ENCODE results near the gene PRR13.
"Not testable (repeated sequence)": the region's sequence is repeated elsewhere in the genome, so short reads cannot be mapped to it uniquely, and the experiment has no call there.

Gene PRR13

GRCh38 chr12:53435326-53435725 lies 6.2 kb upstream of the PRR13 start:
- not testable (repeated sequence) for DNase-seq (ENCODE audit: low read depth in 2 of 2)

GRCh38 chr12:53439582-53439981 lies 2.0 kb upstream of the PRR13 start:
- not testable (repeated sequence) for DNase-seq (ENCODE audit: low read depth in 2 of 2)

- no peak for DNase-seq (ENCODE audit: low read depth in 2 of 2)
Measured at GRCh38 chr12:53443955-53444354, 2.4 kb downstream of the PRR13 start.

GRCh38 chr12:53444593-53445325 lies 3.2 kb downstream of the PRR13 start:
- not testable (repeated sequence) for DNase-seq (ENCODE audit: low read depth in 2 of 2)

- no peak for DNase-seq (ENCODE audit: low read depth in 2 of 2)
Measured at GRCh38 chr12:53450936-53451335, 9.4 kb downstream of the PRR13 start.

- DNase-seq (ENCODE audit: low read depth in 2 of 2) = peak; percentile 96 to 98
Measured at GRCh38 chr12:53451661-53452158, 10.2 kb downstream of the PRR13 start, which contains the start of gene PCBP2. TSS of gene PCBP2 (plus strand) at chr12:53452102. CDS start at chr12:53454801, 2,699 bp downstream.

GRCh38 chr12:53452159-53453077 lies 10.9 kb downstream of the PRR13 start:
- peak; percentile 55 to 58 for DNase-seq (ENCODE audit: low read depth in 2 of 2)

- DNase-seq (ENCODE audit: low read depth in 2 of 2) = no peak
Measured at GRCh38 chr12:53453953-53454640, 12.6 kb downstream of the PRR13 start.

GRCh38 chr12:53454707-53455106 lies 13.2 kb downstream of the PRR13 start:
- DNase-seq (ENCODE audit: low read depth in 2 of 2) = no peak

- DNase-seq (ENCODE audit: low read depth in 2 of 2) = no peak
Measured at GRCh38 chr12:53456654-53457366, 15.3 kb downstream of the PRR13 start.

GRCh38 chr12:53459097-53459496 lies 17.6 kb downstream of the PRR13 start:
- DNase-seq (ENCODE audit: low read depth in 2 of 2) = no peak

GRCh38 chr12:53461059-53461458 lies 19.5 kb downstream of the PRR13 start:
- DNase-seq (ENCODE audit: low read depth in 2 of 2) = no peak

GRCh38 chr12:53461591-53461990 lies 20.1 kb downstream of the PRR13 start:
- no peak for DNase-seq (ENCODE audit: low read depth in 2 of 2)

GRCh38 chr12:53462935-53463334 lies 21.4 kb downstream of the PRR13 start:
- no peak for DNase-seq (ENCODE audit: low read depth in 2 of 2)

- no peak for DNase-seq (ENCODE audit: low read depth in 2 of 2)
Measured at GRCh38 chr12:53463802-53464560, 22.4 kb downstream of the PRR13 start.

GRCh38 chr12:53464685-53465418 lies 23.3 kb downstream of the PRR13 start:
- DNase-seq (ENCODE audit: low read depth in 2 of 2) = no peak

- DNase-seq (ENCODE audit: low read depth in 2 of 2) = no peak
Measured at GRCh38 chr12:53465679-53466078, 24.1 kb downstream of the PRR13 start.

- DNase-seq (ENCODE audit: low read depth in 2 of 2) = no peak
Measured at GRCh38 chr12:53466640-53467039, 25.1 kb downstream of the PRR13 start.

- no peak for DNase-seq (ENCODE audit: low read depth in 2 of 2)
Measured at GRCh38 chr12:53467082-53467481, 25.5 kb downstream of the PRR13 start.

- no peak for DNase-seq (ENCODE audit: low read depth in 2 of 2)
Measured at GRCh38 chr12:53467880-53468279, 26.3 kb downstream of the PRR13 start.

Measured in stimulated activated CD8-positive, alpha-beta memory T cell treated with anti-CD3 and anti-CD28 coated beads, Interleukin-15, amount 100 ng/mL, for 48 hours (primary cell).